ENCODE results near the gene APOBR.
"Not testable (repeated sequence)": the region's sequence is repeated elsewhere in the genome, so short reads cannot be mapped to it uniquely, and the experiment has no call there.

Gene APOBR

GRCh38 chr16:28495098-28495793 is 803 bp downstream of the APOBR start:
- Mint-ChIP-seq H3K27me3 (peaks cover 3% of the 10 kb centered on the region), H3K9me3 (no peaks in the 10 kb centered on the region), H3K4me3 (peak overlapping the region; percentile 91), H3K27ac (peak overlapping the region; percentile 100), H3K36me3 (peaks cover 40% of the 10 kb centered on the region), H3K4me1 (peaks cover 66% of the 10 kb centered on the region)
- DNase-seq, result peak; percentile 25
- CTCF ChIA-PET, result interaction anchor here (1.3 kb wide), 1 partner anchor 29 kb away, joined by 4 read pairs; no protein-coding TSS in a partner anchor

- no peak for DNase-seq
- H3K36me3 Mint-ChIP-seq, result peaks cover 42% of the 10 kb centered on the region
- CTCF ChIA-PET, result interaction anchor here (1.3 kb wide), 1 partner anchor 7 kb away, joined by 3 read pairs; no protein-coding TSS in a partner anchor
- H3K9me3 Mint-ChIP-seq, result no peaks in the 10 kb centered on the region
- H3K4me1 Mint-ChIP-seq, result peaks cover 68% of the 10 kb centered on the region
- peak overlapping the region; percentile 100 for H3K27ac Mint-ChIP-seq
- H3K27me3 Mint-ChIP-seq, result peaks cover 3% of the 10 kb centered on the region
- H3K4me3 Mint-ChIP-seq, result peak overlapping the region; percentile 91
Measured at GRCh38 chr16:28495795-28496749, 1.6 kb downstream of the APOBR start.

GRCh38 chr16:28496844-28497243 is 2.4 kb downstream of the APOBR start:
- DNase-seq, result no peak
- Mint-ChIP-seq H3K27me3 (peaks cover 3% of the 10 kb centered on the region), H3K27ac (peak overlapping the region; percentile 100), H3K4me1 (peaks cover 63% of the 10 kb centered on the region), H3K36me3 (peaks cover 38% of the 10 kb centered on the region), H3K4me3 (no peak overlapping the region), H3K9me3 (no peaks in the 10 kb centered on the region)
- CTCF ChIA-PET, result interaction anchor here (1.3 kb wide), 1 partner anchor 8 kb away, joined by 3 read pairs; no protein-coding TSS in a partner anchor

GRCh38 chr16:28497386-28497785 is 2.9 kb downstream of the APOBR start:
- Mint-ChIP-seq H3K4me3 (peak overlapping the region; percentile 10), H3K9me3 (no peaks in the 10 kb centered on the region), H3K27ac (peak overlapping the region; percentile 77), H3K4me1 (peaks cover 58% of the 10 kb centered on the region), H3K36me3 (peaks cover 36% of the 10 kb centered on the region), H3K27me3 (no peaks in the 10 kb centered on the region)
- no peak for DNase-seq
- CTCF ChIA-PET, result interaction anchor here (1.3 kb wide), 1 partner anchor 9 kb away, joined by 3 read pairs; no protein-coding TSS in a partner anchor

GRCh38 chr16:28497861-28498599 is 3.6 kb downstream of the APOBR start:
- Mint-ChIP-seq H3K4me3 (no peak overlapping the region), H3K27me3 (no peaks in the 10 kb centered on the region), H3K9me3 (no peaks in the 10 kb centered on the region), H3K4me1 (peaks cover 54% of the 10 kb centered on the region), H3K36me3 (peaks cover 36% of the 10 kb centered on the region), H3K27ac (peak overlapping the region; percentile 77)
- CTCF ChIA-PET, result interaction anchor here (1.3 kb wide), 1 partner anchor 9 kb away, joined by 3 read pairs; no protein-coding TSS in a partner anchor
- no peak for DNase-seq

- H3K36me3 Mint-ChIP-seq, result peaks cover 36% of the 10 kb centered on the region
- no peak overlapping the region for H3K27ac Mint-ChIP-seq
- H3K4me3 Mint-ChIP-seq, result no peak overlapping the region
- H3K4me1 Mint-ChIP-seq, result peaks cover 46% of the 10 kb centered on the region
- DNase-seq, result no peak
- H3K9me3 Mint-ChIP-seq, result no peaks in the 10 kb centered on the region
- CTCF ChIA-PET, result interaction anchor here (1.2 kb wide), 1 partner anchor 18 kb away, joined by 3 read pairs; no protein-coding TSS in a partner anchor
- H3K27me3 Mint-ChIP-seq, result peaks cover 8% of the 10 kb centered on the region
Measured at GRCh38 chr16:28498666-28499381, 4.4 kb downstream of the APOBR start.

- Mint-ChIP-seq H3K27ac (peak overlapping the region; percentile 19), H3K4me3 (no peak overlapping the region), H3K4me1 (peaks cover 36% of the 10 kb centered on the region), H3K9me3 (no peaks in the 10 kb centered on the region), H3K27me3 (peaks cover 18% of the 10 kb centered on the region), H3K36me3 (peaks cover 33% of the 10 kb centered on the region)
- CTCF ChIA-PET, result interaction anchor here (1.2 kb wide), 1 partner anchor 17 kb away, joined by 3 read pairs; no protein-coding TSS in a partner anchor
- DNase-seq, result no peak
Measured at GRCh38 chr16:28499854-28500253, 5.4 kb downstream of the APOBR start.

GRCh38 chr16:28500476-28501180 is 6.2 kb downstream of the APOBR start:
- H3K4me3 Mint-ChIP-seq, CTCF ChIA-PET, H3K9me3 Mint-ChIP-seq, DNase-seq, H3K27ac Mint-ChIP-seq: not testable (repeated sequence)
- H3K4me1 Mint-ChIP-seq, result peaks cover 28% of the 10 kb centered on the region
- peaks cover 27% of the 10 kb centered on the region for H3K36me3 Mint-ChIP-seq
- peaks cover 26% of the 10 kb centered on the region for H3K27me3 Mint-ChIP-seq

GRCh38 chr16:28501258-28502232 is 7.1 kb downstream of the APOBR start:
- H3K9me3 Mint-ChIP-seq, result no peaks in the 10 kb centered on the region
- H3K4me3 Mint-ChIP-seq, result no peak overlapping the region
- peaks cover 22% of the 10 kb centered on the region for H3K4me1 Mint-ChIP-seq
- H3K36me3 Mint-ChIP-seq, result peaks cover 21% of the 10 kb centered on the region
- no peak overlapping the region for H3K27ac Mint-ChIP-seq
- peaks cover 35% of the 10 kb centered on the region for H3K27me3 Mint-ChIP-seq
- CTCF ChIA-PET, result no interaction called here
- no peak for DNase-seq

GRCh38 chr16:28502290-28502689 is 7.8 kb downstream of the APOBR start:
- Mint-ChIP-seq H3K9me3 (no peaks in the 10 kb centered on the region), H3K27ac (no peak overlapping the region), H3K36me3 (peaks cover 13% of the 10 kb centered on the region), H3K4me1 (peaks cover 18% of the 10 kb centered on the region), H3K27me3 (peaks cover 42% of the 10 kb centered on the region), H3K4me3 (no peak overlapping the region)
- CTCF ChIA-PET, result no interaction called here
- no peak for DNase-seq

- H3K4me1 Mint-ChIP-seq, result peaks cover 26% of the 10 kb centered on the region
- no peak overlapping the region for H3K27ac Mint-ChIP-seq
- H3K36me3 Mint-ChIP-seq, result peaks cover 6% of the 10 kb centered on the region
Measured at GRCh38 chr16:28503470-28504259, 9.2 kb downstream of the APOBR start.

More at GRCh38 chr16:28503470-28504259, 9.2 kb downstream of the APOBR start:
- no peak overlapping the region for H3K4me3 Mint-ChIP-seq
- no peak for DNase-seq
- H3K9me3 Mint-ChIP-seq, result no peaks in the 10 kb centered on the region
- peaks cover 42% of the 10 kb centered on the region for H3K27me3 Mint-ChIP-seq
- CTCF ChIA-PET, result interaction anchor here (0.6 to 1.1 kb wide), 3 partner anchors 10 to 460 kb away, joined by 3 to 4 read pairs (median 4); no protein-coding TSS in a partner anchor

Data from activated naive CD4-positive, alpha-beta T cell treated with anti-CD3 and anti-CD28 coated beads, Interleukin-2, amount 10 ng/mL, durations not matched to agents 7 days and 5 days (primary cell).